Measurements from ENCODE around the gene ZNRF2. TPM values are rescaled to one million over a fixed set of nuclear protein-coding genes. Genes with fewer than 3 reads are reported as not detected.

ZNRF2 gene
- total RNA-seq, 1 donor from 2014 or later = 11.2 TPM

DNA sequence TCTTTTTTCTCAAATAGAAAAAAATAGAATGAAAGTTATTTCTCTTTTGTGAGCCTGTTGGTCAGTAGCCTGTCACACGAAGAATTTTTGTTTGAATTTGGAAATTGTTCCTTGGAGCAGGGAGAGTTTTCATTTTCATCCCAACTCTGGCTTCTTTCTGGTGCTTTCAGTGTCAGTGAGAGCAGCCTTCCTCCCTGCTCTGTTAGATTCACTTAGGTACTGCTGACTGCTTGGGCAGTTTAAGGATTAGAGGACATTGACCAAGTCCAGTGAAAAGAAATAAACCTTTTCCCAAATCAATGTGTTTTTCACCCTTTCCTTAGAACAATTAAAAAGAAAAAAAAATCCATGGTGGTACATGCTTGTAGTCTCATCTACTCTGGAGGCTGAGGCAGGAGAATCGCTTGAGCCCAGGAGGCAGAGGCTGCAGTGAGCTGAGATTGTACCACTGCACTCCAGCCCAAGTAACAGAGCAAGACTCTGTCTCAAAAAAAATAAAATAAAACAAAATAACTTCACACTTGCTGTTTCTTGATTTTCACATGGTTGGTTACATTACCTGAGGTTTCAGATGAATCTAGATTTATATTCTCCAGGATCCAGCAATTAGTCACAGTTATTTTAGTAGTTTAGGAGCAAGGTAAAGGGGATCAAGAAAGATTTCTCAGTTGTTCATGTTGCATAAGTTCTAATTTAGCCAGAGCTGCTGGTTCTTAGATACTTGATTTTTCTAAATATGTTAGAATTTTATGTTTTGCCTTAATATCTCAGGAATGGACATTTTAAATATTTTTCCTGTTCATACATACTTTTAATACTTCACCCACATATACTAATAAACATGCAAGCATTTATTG, 63.1 kb downstream of the ZNRF2 start:
- Mint-ChIP-seq H3K27me3 (no peaks in the 10 kb centered on the region), H3K27ac (peak overlapping the region; percentile 86), H3K4me3 (no peak overlapping the region), H3K36me3 (no peaks in the 10 kb centered on the region), H3K9me3 (no peaks in the 10 kb centered on the region), H3K4me1 (ENCODE audit: unreplicated experiment) (peaks cover 16% of the 10 kb centered on the region)
- no peak for DNase-seq (ENCODE audit: extremely low spot score, unreplicated experiment)
- TF ChIP-seq, protein P1, sequence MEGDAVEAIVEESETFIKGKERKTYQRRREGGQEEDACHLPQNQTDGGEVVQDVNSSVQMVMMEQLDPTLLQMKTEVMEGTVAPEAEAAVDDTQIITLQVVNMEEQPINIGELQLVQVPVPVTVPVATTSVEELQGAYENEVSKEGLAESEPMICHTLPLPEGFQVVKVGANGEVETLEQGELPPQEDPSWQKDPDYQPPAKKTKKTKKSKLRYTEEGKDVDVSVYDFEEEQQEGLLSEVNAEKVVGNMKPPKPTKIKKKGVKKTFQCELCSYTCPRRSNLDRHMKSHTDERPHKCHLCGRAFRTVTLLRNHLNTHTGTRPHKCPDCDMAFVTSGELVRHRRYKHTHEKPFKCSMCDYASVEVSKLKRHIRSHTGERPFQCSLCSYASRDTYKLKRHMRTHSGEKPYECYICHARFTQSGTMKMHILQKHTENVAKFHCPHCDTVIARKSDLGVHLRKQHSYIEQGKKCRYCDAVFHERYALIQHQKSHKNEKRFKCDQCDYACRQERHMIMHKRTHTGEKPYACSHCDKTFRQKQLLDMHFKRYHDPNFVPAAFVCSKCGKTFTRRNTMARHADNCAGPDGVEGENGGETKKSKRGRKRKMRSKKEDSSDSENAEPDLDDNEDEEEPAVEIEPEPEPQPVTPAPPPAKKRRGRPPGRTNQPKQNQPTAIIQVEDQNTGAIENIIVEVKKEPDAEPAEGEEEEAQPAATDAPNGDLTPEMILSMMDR (conservative IDR thresholded peaks at IDR 0.05) = no peak

GRCh38 chr7:30348083-30348560, 63.7 kb downstream of the ZNRF2 start:
- Mint-ChIP-seq H3K27me3 (no peaks in the 10 kb centered on the region), H3K9me3 (no peaks in the 10 kb centered on the region), H3K4me3 (peak overlapping the region; percentile 63), H3K36me3 (no peaks in the 10 kb centered on the region), H3K4me1 (ENCODE audit: unreplicated experiment) (peaks cover 21% of the 10 kb centered on the region), H3K27ac (peak overlapping the region; percentile 86)
- DNase-seq (ENCODE audit: extremely low spot score, unreplicated experiment) = no peak
- TF ChIP-seq, protein P1 (conservative IDR thresholded peaks at IDR 0.05) = no peak

DNA sequence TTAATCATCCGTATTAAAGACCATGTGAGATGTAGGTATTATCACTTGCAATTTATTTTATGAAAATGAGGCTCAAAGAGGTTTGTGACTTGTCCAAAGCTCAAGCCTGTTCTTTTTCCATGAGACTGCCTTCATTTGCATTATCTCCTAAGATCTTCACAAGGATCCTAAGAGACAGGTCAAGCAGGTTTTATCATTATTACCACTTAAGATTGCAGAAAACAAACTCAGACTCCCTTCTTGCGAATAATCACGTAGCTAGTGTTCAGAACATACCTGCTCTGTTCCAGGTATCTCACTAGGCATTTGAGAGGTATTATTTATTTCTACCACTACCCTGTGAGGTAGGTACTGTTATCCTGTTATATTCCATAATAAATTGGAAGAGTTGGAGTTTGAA, 64.8 kb downstream of the ZNRF2 start:
- Mint-ChIP-seq H3K36me3 (no peaks in the 10 kb centered on the region), H3K4me1 (ENCODE audit: unreplicated experiment) (peaks cover 21% of the 10 kb centered on the region), H3K9me3 (no peaks in the 10 kb centered on the region), H3K4me3 (peak overlapping the region; percentile 53), H3K27me3 (no peaks in the 10 kb centered on the region), H3K27ac (peak overlapping the region; percentile 86)
- DNase-seq (ENCODE audit: extremely low spot score, unreplicated experiment) = no peak
- TF ChIP-seq, protein P1 (conservative IDR thresholded peaks at IDR 0.05) = no peak

DNA sequence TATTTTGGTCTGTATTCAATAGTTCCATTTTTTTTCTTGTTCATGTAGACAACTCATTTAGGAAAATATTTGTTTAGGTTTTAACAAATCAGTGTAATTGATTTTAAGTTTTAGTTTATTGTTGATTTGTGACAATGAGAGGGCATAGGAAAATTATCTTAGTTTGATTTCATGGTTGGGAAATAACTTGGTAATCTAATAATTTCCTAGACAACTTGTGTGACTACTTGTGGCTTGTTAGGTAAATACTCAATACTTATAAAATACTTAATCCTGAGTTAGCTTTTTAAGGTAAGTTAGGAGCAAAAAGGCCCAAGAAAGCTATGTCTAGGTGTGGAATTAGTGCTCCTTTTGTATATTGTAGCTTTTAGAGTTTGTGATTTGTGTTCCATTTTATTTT, 65.4 kb downstream of the ZNRF2 start:
- peak overlapping the region; percentile 86 for H3K27ac Mint-ChIP-seq
- no peaks in the 10 kb centered on the region for H3K36me3 Mint-ChIP-seq
- TF ChIP-seq, protein P1 (conservative IDR thresholded peaks at IDR 0.05) = no peak
- DNase-seq (ENCODE audit: extremely low spot score, unreplicated experiment) = no peak
- no peak overlapping the region for H3K4me3 Mint-ChIP-seq
- H3K4me1 Mint-ChIP-seq (ENCODE audit: unreplicated experiment) = peaks cover 16% of the 10 kb centered on the region
- H3K27me3 Mint-ChIP-seq = no peaks in the 10 kb centered on the region
- H3K9me3 Mint-ChIP-seq = no peaks in the 10 kb centered on the region

GRCh38 chr7:30351286-30351685, 66.9 kb downstream of the ZNRF2 start:
- H3K36me3 Mint-ChIP-seq = no peaks in the 10 kb centered on the region

More at GRCh38 chr7:30351286-30351685, 66.9 kb downstream of the ZNRF2 start:
- TF ChIP-seq, protein P1 (conservative IDR thresholded peaks at IDR 0.05) = no peak
- DNase-seq (ENCODE audit: extremely low spot score, unreplicated experiment) = no peak
- Mint-ChIP-seq H3K27me3 (no peaks in the 10 kb centered on the region), H3K4me3 (no peak overlapping the region), H3K4me1 (ENCODE audit: unreplicated experiment) (peaks cover 16% of the 10 kb centered on the region), H3K9me3 (no peaks in the 10 kb centered on the region), H3K27ac (no peak overlapping the region)
